Activated CD4-positive, alpha-beta T cell treated with anti-CD3 and anti-CD28 coated beads, Interleukin-2, Interleukin-4, amounts not matched to agents 100 ng/mL and 50 ng/mL, durations not matched to agents 16 hours and 8 hours (primary cell): Measurements from ENCODE around the gene C12orf54.
"Not testable (repeated sequence)": the region's sequence is repeated elsewhere in the genome, so short reads cannot be mapped to it uniquely, and the experiment has no call there.

Experiments used
- DNase-seq: peaks from one replicate; pipeline ENCODE4 v3.0.0-alpha.2; 2020; ENCODE audit warnings: low spot score

Gene C12orf54

DNA sequence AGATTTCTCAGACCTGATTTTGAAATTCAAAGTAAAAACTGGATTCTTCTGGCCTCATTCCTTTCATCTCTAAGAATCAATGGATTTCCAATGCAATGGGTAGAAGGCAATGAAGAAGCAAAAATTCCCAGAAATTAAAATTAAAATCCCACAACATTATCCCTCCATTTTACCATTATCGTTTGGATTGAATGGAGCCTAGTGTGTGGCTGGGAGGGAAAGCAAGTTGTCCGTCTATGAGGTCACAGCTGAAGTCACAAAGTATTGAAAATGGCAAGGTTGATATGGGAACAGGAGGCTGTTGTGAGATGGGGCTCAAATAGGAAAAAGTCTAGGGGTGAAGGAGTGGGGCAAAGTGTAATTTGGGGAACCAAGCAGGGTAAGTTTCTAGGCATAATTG is at the start of gene C12orf54:
C12orf54 (plus strand) TSS at position 301 of the 400 bp plus-strand sequence. CDS start 799 bp downstream, outside the sequence.
- no peak for DNase-seq

- DNase-seq, result not testable (repeated sequence)
These were observed 48.3 kb upstream of the C12orf54 start for GRCh38 chr12:48434016-48434415.

GRCh38 chr12:48441069-48441468 is 41.2 kb upstream of the C12orf54 start:
- no peak for DNase-seq

GRCh38 chr12:48442179-48442847 is 40.0 kb upstream of the C12orf54 start:
- DNase-seq, result no peak

DNA sequence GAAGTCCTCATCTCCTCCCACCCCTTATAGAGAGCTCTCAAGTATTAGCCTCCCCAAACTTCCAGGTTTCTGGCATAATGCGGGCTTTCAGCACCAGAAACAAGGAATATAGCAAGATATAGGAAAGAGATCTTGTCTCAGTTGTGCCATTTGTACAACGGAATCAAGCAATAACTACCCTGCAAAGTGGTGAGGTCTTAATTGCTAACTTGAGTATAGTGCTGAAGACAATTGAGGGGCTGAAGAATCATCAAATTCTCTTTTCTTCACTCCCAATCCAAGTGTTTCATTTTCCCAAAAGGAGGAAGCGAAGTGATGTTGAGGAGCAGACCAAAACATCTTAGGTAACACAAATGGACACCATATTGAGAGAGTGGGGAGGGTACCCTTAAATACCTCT is 36.8 kb upstream of the C12orf54 start:
- no peak for DNase-seq

- DNase-seq, result no peak
These were observed 36.0 kb upstream of the C12orf54 start for GRCh38 chr12:48446161-48446776.

- DNase-seq, result no peak
These were observed 34.5 kb upstream of the C12orf54 start for GRCh38 chr12:48447755-48448154.

DNA sequence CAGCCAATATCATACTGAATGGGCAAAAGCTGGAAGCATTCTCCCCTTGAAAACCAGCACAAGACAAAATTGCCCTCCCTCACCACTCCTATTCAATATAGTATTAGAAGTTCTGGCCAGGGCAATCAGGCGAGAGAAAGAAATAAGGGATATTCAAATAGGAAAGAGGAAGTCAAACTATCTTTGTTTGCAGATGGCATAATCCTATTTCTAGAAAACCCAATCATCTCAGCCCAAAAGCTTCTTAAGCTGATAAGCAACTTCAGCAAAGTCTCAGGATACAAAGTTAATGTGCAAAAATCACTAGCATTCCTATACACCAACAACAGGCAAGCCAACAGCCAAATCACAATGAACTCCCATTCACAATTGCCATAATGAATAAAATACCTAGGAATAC is 30.9 kb upstream of the C12orf54 start:
- DNase-seq, result no peak

GRCh38 chr12:48452961-48453360 is 29.3 kb upstream of the C12orf54 start:
- not testable (repeated sequence) for DNase-seq

GRCh38 chr12:48454667-48455066 is 27.6 kb upstream of the C12orf54 start:
- no peak for DNase-seq

DNA sequence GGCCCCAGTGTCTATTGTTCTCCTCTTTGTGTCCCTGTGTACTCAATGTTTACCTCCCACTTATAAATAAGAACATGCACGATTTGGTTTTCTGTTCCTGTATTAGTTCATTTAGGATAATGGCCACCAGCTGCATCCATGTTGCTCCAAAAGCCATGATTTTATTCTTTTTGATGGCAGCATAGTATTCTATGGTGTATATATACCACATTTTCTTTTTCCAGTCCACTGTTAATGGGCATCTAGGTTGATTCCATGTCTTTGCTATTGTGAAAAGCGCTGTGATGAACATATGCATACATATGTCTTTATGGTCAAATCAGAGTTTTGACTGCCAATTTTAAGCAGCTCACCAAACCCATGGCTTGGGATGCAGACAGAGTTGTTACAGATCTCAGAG is 27.2 kb upstream of the C12orf54 start:
- no peak for DNase-seq

- DNase-seq, result no peak
These were observed 23.0 kb upstream of the C12orf54 start for GRCh38 chr12:48459259-48459658.

DNA sequence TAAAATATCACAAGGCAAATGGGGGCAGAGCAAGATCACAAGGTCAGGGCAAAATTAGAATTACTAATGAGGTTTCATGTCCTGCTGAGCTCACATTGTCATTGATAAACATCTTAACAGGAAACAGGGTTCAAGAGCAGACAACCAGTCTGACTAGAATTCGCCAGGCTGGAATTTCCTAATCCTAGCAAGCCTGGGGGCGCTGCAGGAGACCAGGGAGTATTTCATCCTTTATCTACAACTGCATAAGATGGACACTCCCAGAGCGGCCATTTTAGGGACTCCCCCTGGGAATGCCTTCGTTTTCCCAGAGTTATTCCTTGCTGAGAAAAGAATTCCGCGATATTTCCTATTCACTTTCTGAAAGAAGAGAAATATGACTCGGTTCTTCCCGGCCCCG is 13.3 kb upstream of the C12orf54 start:
- not testable (repeated sequence) for DNase-seq

GRCh38 chr12:48472259-48472658 is 10.0 kb upstream of the C12orf54 start, which contains the start of gene ANP32D:
Gene ANP32D (plus strand): TSS chr12:48472559. CDS start chr12:48472665, 106 bp downstream.
- no peak for DNase-seq

GRCh38 chr12:48473061-48473460 is 9.2 kb upstream of the C12orf54 start:
- DNase-seq, result no peak

- not testable (repeated sequence) for DNase-seq
These were observed 7.8 kb upstream of the C12orf54 start for GRCh38 chr12:48474497-48474896.

DNA sequence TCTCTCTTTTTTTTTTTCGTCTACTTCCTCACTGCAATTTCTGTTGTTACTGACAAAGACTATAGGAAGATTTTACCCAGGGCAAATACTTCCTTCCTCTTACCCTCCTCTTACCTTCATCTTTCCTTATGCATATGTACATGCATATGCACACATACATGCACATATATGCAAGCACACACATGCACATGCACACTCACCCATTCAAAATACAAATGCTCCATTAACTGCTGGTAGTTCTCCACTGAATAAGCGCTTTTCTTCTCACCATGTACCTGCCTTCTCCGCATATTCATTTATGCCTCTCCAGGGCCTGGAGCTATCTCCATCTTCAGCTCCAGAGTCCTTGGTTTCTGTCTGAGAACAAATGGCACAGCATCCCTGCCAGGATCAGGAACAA is 632 bp downstream of the C12orf54 start:
- no peak for DNase-seq

DNA sequence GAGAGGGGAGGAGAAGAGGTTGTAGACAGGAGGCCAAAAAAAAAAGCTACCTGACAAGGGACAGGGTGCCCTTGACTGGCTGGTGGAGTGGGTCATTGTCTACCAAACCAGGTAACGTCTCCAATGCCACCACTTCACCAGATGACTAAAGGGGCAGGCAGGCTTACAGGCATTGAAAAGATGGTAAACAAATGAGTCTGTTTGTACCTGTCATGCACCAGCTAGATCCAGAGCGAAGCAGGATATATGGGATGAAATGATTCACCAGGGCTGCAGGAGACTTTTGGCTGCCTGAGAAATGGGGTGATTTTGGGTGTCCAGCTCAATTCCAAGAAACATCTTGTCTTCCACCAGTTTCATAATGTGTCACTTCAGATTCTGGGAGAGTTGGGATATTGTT is 4.0 kb downstream of the C12orf54 start:
- DNase-seq, result no peak

DNA sequence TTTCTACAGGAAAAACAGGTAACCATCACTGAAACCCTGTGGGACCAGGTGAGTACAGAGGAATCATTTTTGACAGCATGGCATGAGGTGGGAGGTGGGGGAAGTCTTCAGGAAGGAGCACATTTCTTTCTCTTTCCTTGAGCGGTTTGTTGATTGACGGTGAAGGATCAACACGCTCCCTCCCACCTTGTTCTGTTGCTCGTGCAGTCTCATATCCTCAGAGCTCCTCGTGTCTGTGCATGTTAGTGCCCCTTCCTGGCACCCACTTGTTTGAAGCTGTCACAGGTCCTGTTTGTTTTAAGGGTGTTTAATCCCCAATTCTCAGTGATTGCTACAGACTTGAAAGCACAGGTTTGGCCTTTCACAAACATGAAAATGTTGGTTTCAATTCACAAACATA is 4.4 kb downstream of the C12orf54 start:
- DNase-seq, result no peak

GRCh38 chr12:48489012-48489411 is 6.7 kb downstream of the C12orf54 start:
- peak; percentile 4 for DNase-seq

DNA sequence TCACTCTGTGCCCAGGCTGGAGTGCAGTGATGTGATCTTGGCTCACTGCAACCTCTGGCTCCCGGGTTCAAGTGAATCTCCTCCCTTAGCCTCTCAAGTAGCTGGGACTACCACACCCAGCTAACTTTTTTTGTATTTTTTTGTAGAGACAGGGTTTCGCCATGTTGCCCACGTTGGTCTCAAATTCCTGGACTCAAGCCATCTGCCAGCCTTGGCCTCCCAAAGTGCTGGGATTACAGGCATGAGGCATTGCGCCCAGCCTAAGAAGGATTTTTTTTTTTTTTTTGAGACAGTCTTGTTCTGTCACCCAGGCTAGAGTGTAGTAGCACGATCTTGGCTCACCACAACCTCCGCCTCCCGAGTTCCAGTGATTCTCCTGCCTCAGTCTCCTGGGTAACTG is 7.2 kb downstream of the C12orf54 start:
- not testable (repeated sequence) for DNase-seq

- DNase-seq, result not testable (repeated sequence)
These were observed 18.0 kb downstream of the C12orf54 start for GRCh38 chr12:48500281-48500680.

DNA sequence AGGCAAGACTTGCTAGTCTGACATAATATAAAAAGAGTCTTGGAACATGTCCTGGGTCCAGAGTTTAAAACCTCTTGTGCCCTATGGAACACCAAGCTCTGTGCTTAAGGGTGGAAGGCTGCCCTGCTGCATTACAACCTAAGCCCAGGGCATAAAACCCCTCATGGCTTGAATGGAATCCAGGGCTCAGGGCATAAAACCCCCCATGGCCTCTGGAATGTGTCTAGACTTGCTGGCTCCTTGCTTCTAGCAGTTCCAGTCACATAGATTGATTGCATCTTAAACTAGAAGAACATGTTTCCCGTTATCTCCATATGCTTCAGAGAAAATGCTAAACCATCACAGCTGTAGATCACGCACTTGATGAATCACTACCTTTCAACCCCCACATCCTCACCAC is 24.5 kb downstream of the C12orf54 start:
- DNase-seq, result not testable (repeated sequence)

DNA sequence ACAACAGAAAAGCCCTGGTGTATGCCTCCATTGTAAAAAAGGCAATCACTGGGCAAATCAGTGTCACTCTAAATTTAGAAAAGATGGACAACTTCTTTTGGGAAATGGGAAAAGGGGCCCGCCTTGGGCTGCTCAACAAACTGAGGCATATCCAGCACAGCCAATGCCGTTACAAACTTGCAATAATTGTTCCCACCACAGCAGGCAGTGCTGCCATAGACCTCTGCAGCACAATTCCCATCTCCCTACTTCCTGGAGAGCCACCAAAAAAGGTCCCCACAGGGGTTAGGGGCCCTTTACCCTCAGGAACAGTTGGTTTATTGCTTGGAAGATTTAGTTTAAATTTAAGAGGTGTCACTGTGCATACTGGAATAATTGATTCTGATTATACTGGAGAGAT is 26.7 kb downstream of the C12orf54 start:
- DNase-seq, result no peak
